ENCODE data around the gene PRAMEF4. TPM values are rescaled to one million over a fixed set of nuclear protein-coding genes. Genes with fewer than 3 reads are reported as not detected.
"Not testable (repeated sequence)": the region's sequence is repeated elsewhere in the genome, so short reads cannot be mapped to it uniquely, and the experiment has no call there.

Gene PRAMEF4
- total RNA-seq: not detected

GRCh38 chr1:12886101-12886500 lies at the start of gene PRAMEF4:
PRAMEF4 (minus strand) TSS chr1:12886201; CDS start chr1:12883394, 2,807 bp downstream.
- H3K4me3 Mint-ChIP-seq; H3K27me3 Mint-ChIP-seq; POLR2A ChIA-PET; ATAC-seq (ENCODE audit: low read depth); DNase-seq; H3K4me1 Mint-ChIP-seq; H3K36me3 Mint-ChIP-seq; H3K9me3 Mint-ChIP-seq; H3K27ac Mint-ChIP-seq: not testable (repeated sequence)

GRCh38 chr1:12924368-12924767 lies 38.4 kb upstream of the PRAMEF4 start:
- H3K27ac Mint-ChIP-seq; DNase-seq; POLR2A ChIA-PET; H3K36me3 Mint-ChIP-seq; H3K27me3 Mint-ChIP-seq; ATAC-seq (ENCODE audit: low read depth); H3K4me3 Mint-ChIP-seq; H3K9me3 Mint-ChIP-seq; H3K4me1 Mint-ChIP-seq: not testable (repeated sequence)

- ATAC-seq (ENCODE audit: low read depth); H3K27me3 Mint-ChIP-seq; H3K27ac Mint-ChIP-seq; DNase-seq; H3K4me1 Mint-ChIP-seq; H3K9me3 Mint-ChIP-seq; H3K36me3 Mint-ChIP-seq; POLR2A ChIA-PET; H3K4me3 Mint-ChIP-seq: not testable (repeated sequence)
Observed at GRCh38 chr1:12921749-12922148, 35.7 kb upstream of the PRAMEF4 start.

GRCh38 chr1:12916310-12916709 lies 30.3 kb upstream of the PRAMEF4 start, which contains the start of gene PRAMEF7:
PRAMEF7 (plus strand) TSS chr1:12916610; CDS start chr1:12917693, 1,083 bp downstream.
- H3K27ac Mint-ChIP-seq; H3K27me3 Mint-ChIP-seq; H3K9me3 Mint-ChIP-seq; ATAC-seq (ENCODE audit: low read depth); DNase-seq; H3K36me3 Mint-ChIP-seq; H3K4me1 Mint-ChIP-seq; H3K4me3 Mint-ChIP-seq; POLR2A ChIA-PET: not testable (repeated sequence)

GRCh38 chr1:12903793-12904572 lies 18.0 kb upstream of the PRAMEF4 start:
- H3K4me3 Mint-ChIP-seq; H3K27ac Mint-ChIP-seq; DNase-seq; H3K4me1 Mint-ChIP-seq; H3K27me3 Mint-ChIP-seq; H3K9me3 Mint-ChIP-seq; POLR2A ChIA-PET; H3K36me3 Mint-ChIP-seq; ATAC-seq (ENCODE audit: low read depth): not testable (repeated sequence)

GRCh38 chr1:12899186-12899585 lies 13.2 kb upstream of the PRAMEF4 start:
- H3K4me1 Mint-ChIP-seq; H3K9me3 Mint-ChIP-seq; DNase-seq; H3K4me3 Mint-ChIP-seq; H3K27ac Mint-ChIP-seq; ATAC-seq (ENCODE audit: low read depth); POLR2A ChIA-PET; H3K27me3 Mint-ChIP-seq; H3K36me3 Mint-ChIP-seq: not testable (repeated sequence)

- H3K27ac Mint-ChIP-seq; H3K27me3 Mint-ChIP-seq; POLR2A ChIA-PET; ATAC-seq (ENCODE audit: low read depth); H3K36me3 Mint-ChIP-seq; H3K9me3 Mint-ChIP-seq; DNase-seq; H3K4me1 Mint-ChIP-seq; H3K4me3 Mint-ChIP-seq: not testable (repeated sequence)
Observed at GRCh38 chr1:12898170-12898569, 12.2 kb upstream of the PRAMEF4 start, which contains the start of gene PRAMEF10. PRAMEF10 (minus strand) TSS chr1:12898270; CDS start chr1:12895847, 2,423 bp downstream.

- H3K27ac Mint-ChIP-seq; H3K36me3 Mint-ChIP-seq; POLR2A ChIA-PET; H3K4me1 Mint-ChIP-seq; H3K4me3 Mint-ChIP-seq; DNase-seq; ATAC-seq (ENCODE audit: low read depth); H3K27me3 Mint-ChIP-seq; H3K9me3 Mint-ChIP-seq: not testable (repeated sequence)
Observed at GRCh38 chr1:12878453-12878852, 7.5 kb downstream of the PRAMEF4 start.

GRCh38 chr1:12863131-12863880 lies 22.7 kb downstream of the PRAMEF4 start:
- ATAC-seq (ENCODE audit: low read depth); H3K27me3 Mint-ChIP-seq; H3K9me3 Mint-ChIP-seq; H3K36me3 Mint-ChIP-seq; DNase-seq; H3K27ac Mint-ChIP-seq; H3K4me1 Mint-ChIP-seq; H3K4me3 Mint-ChIP-seq; POLR2A ChIA-PET: not testable (repeated sequence)

- H3K4me1 Mint-ChIP-seq; H3K36me3 Mint-ChIP-seq; DNase-seq; ATAC-seq (ENCODE audit: low read depth); H3K27me3 Mint-ChIP-seq; H3K9me3 Mint-ChIP-seq; POLR2A ChIA-PET; H3K4me3 Mint-ChIP-seq; H3K27ac Mint-ChIP-seq: not testable (repeated sequence)
Observed at GRCh38 chr1:12856786-12857185, 29.2 kb downstream of the PRAMEF4 start, which contains the start of gene PRAMEF2. PRAMEF2 (plus strand) TSS chr1:12857086; CDS start chr1:12859010, 1,924 bp downstream.

- Mint-ChIP-seq H3K27ac (no peak overlapping the region), H3K4me1 (no peaks in the 10 kb centered on the region), H3K36me3 (no peaks in the 10 kb centered on the region), H3K27me3 (no peaks in the 10 kb centered on the region), H3K4me3 (no peak overlapping the region), H3K9me3 (peaks cover 4% of the 10 kb centered on the region)
- no peak for DNase-seq
- no peak for ATAC-seq (ENCODE audit: low read depth)
- POLR2A ChIA-PET: no interaction called here
Observed at GRCh38 chr1:12851779-12852178, 34.2 kb downstream of the PRAMEF4 start.

- H3K4me3 Mint-ChIP-seq; H3K27ac Mint-ChIP-seq; DNase-seq; ATAC-seq (ENCODE audit: low read depth); H3K36me3 Mint-ChIP-seq; H3K27me3 Mint-ChIP-seq; POLR2A ChIA-PET; H3K9me3 Mint-ChIP-seq; H3K4me1 Mint-ChIP-seq: not testable (repeated sequence)
Observed at GRCh38 chr1:12848620-12849019, 37.4 kb downstream of the PRAMEF4 start, which contains the start of gene HNRNPCL1. HNRNPCL1 (minus strand) TSS chr1:12848720; CDS start chr1:12848289, 431 bp downstream.

- H3K4me3 Mint-ChIP-seq; DNase-seq; ATAC-seq (ENCODE audit: low read depth); H3K9me3 Mint-ChIP-seq; H3K27me3 Mint-ChIP-seq; POLR2A ChIA-PET; H3K27ac Mint-ChIP-seq; H3K36me3 Mint-ChIP-seq; H3K4me1 Mint-ChIP-seq: not testable (repeated sequence)
Observed at GRCh38 chr1:12833251-12833650, 52.8 kb downstream of the PRAMEF4 start.

- H3K36me3 Mint-ChIP-seq; H3K9me3 Mint-ChIP-seq; H3K27ac Mint-ChIP-seq; POLR2A ChIA-PET; DNase-seq; ATAC-seq (ENCODE audit: low read depth); H3K27me3 Mint-ChIP-seq; H3K4me1 Mint-ChIP-seq; H3K4me3 Mint-ChIP-seq: not testable (repeated sequence)
Observed at GRCh38 chr1:12831310-12831709, 54.7 kb downstream of the PRAMEF4 start, which contains the start of gene PRAMEF11. PRAMEF11 (minus strand) TSS chr1:12831410; CDS start chr1:12828789, 2,621 bp downstream.

Measured in activated naive CD8-positive, alpha-beta T cell treated with anti-CD3 and anti-CD28 coated beads, Interleukin-2, amount 10 ng/mL, durations not matched to agents 7 days and 5 days (primary cell).